GM19328 (cell line): ENCODE measurements around the gene CLEC7A.

Experiments
- ATAC-seq: cut with Tn5 transposase; IDR thresholded peaks from one replicate; pipeline ENCODE4 v1.9.1; 2021; ENCODE audit warnings: mild to moderate bottlenecking, moderate library complexity; ENCODE audit not compliant: unreplicated experiment

The CLEC7A gene

DNA sequence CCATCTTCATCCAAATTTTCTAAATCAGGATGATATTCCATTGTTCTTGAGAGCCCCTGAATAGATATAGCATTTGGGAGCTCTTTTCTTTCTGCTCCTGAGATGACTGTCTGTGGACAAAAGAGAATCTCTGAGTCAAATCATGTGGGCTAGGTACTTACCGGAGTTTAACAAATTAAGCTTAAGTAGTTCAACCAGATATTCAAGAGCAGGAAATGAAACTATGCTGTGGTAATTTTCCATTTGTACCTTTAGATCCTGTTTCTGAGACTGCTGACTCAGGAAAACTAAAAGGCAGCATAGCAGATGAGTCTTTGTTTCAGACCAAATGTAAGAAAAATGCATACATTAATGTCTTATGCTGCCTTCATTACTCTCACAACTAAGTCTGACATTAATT lies at the start of gene CLEC7A:
Gene CLEC7A, minus strand, starts transcription at position 158 of the 400 bp plus-strand sequence. Its CDS starts 117 bp downstream, at position 41.
- peak; percentile 77 for ATAC-seq

- no peak for ATAC-seq
These were observed 49.8 kb upstream of the CLEC7A start for GRCh38 chr12:10179776-10180181.

GRCh38 chr12:10178821-10179220 lies 48.8 kb upstream of the CLEC7A start, which contains the start of gene TMEM52B:
Gene TMEM52B (plus strand): TSS chr12:10179032. CDS start chr12:10179575, 543 bp downstream.
- ATAC-seq: no peak

GRCh38 chr12:10175846-10176636 lies 46.0 kb upstream of the CLEC7A start:
- ATAC-seq: no peak

DNA sequence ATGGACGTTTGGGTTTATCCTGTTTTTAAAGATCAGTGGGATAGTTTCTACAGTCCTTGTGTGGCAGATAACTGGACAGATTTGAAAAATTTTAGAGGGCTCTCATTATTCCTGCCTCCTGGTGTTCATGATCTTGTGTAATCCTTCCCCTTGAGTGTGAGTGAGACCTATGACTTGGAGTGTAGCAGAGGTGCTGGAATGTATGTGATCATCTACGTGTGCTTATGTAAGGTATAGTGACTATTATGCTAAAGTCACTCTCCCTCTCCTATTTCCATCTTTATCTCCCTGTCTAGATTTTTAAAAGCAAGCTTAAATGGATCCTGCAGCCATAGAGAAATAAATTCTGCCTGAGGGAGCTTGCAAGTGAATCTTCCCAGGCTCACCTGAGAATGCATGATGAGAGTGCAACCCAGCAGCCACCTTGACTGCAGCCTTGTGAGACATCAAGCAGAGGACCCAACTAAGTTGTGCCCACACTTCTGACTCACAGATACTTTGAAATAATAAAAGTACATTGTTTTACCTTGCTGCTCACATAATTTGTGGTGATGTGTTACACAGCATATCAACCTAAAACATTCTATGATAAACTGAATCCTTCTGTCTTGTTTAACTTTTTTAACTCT lies 45.1 kb upstream of the CLEC7A start:
- ATAC-seq: no peak

- ATAC-seq: no peak
These were observed 42.2 kb upstream of the CLEC7A start, which contains the start of gene OLR1 for GRCh38 chr12:10171973-10172728. Gene OLR1 (minus strand): TSS chr12:10172132. CDS start chr12:10172077, 55 bp downstream.

DNA sequence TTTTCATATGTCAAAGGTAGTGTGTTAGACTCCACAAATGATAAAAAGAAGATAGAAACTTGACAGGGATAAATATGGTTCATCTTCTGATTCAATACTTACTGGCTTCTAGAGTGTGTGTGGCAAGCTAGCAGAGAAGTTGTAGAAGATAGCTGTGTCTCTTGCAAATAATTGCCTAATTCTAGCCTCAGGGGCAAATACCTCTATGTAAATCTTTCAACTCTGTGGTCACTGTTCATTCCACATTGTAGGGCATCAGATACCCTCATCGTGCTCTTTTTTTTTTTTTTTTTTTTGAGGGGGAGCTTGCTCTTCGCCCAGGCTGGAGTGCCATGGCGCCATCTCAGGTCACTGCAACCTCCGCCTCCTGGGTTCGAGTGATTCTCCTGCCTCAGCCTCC lies 40.2 kb upstream of the CLEC7A start:
- ATAC-seq: no peak

DNA sequence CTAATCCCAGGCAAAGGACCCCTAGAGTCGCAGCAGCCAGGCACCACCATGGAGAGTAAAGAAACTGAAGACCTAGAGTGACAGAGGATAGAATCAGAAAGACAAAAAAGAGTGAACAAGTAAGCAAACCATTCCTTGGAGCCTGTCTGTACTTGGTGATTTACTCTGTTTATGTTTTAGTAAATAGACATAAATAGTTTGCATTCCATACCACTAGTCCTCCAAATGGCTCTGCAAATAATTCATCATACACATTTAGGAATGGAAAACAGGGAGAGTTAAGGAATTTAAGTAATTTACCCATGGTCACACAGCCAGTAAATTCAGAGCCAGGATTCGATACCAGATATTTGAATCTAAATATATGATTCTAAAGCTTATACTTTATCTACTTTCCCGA lies 39.1 kb upstream of the CLEC7A start:
- no peak for ATAC-seq

DNA sequence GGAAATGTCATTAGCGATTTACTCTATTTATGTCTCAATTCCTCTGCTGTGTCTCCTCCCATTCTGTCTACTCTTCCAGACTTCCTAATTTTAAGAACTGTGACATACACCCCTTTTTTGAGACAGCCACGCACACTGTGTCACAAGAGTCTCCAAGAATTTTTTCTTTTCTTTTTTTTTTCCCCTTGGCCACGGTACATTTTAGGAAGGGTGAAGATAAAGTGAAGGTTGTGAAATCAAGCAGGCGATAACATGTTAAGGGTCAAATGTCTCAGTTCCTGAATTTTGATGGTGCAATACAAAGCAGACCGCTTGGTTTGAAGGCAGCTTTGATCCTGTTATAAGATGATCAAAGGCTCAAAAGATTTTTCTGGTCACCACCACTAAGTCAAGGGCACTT lies 37.6 kb upstream of the CLEC7A start:
- no peak for ATAC-seq

GRCh38 chr12:10165421-10165820 lies 35.4 kb upstream of the CLEC7A start:
- ATAC-seq: no peak

DNA sequence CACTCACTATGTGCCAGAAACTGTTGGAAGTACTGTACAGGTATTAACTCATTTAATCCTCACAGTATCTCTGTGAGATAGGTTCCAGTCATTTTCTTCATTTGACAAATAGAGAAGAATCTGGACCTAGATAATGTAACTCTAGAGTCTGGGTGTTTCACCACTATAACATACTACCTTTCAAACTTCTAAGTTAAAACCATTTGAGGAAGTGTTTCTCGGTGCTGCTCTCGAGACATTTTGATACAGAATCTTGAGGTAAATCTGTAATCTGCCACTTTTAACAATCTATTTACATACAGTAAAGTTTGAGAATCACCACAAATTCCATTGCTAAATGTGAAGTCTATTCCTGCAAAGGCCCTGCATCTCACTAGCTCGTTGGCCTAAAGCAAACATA lies 33.1 kb upstream of the CLEC7A start:
- ATAC-seq: no peak

DNA sequence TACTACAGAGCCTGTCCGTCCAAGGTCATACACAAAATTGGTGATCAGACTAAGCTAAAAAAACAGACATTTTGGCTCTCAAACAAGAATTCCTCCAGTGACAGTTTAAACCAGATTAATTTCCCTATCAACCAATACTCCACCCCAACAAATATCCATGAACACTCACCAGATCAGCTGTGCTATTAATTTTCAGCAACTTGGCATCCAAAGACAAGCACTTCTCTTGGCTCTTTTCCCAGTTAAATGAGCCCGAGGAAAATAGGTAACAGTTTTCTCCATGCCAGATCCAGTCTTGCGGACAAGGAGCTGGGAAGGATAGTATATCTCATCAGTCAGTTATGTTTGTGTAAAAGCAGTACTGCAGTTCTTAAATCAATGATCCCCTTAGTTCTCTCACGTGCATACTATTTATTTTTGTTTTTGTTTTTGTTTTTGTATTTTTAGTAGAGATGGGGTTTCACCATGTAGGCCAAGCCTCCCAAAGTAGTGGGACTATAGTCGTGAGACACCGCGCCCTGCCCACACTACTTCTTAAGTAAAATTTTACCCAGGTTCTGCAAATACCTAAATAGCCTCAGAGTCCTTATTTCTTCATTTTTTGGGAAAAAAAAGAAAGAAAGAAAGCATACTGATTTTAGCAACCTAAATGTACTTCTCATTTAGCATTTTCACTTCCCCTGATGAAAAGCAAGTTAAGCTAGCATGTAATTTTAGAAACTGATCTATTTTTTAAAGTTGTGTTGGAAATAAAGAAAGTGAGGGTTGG lies 30.8 kb upstream of the CLEC7A start:
- ATAC-seq: no peak

DNA sequence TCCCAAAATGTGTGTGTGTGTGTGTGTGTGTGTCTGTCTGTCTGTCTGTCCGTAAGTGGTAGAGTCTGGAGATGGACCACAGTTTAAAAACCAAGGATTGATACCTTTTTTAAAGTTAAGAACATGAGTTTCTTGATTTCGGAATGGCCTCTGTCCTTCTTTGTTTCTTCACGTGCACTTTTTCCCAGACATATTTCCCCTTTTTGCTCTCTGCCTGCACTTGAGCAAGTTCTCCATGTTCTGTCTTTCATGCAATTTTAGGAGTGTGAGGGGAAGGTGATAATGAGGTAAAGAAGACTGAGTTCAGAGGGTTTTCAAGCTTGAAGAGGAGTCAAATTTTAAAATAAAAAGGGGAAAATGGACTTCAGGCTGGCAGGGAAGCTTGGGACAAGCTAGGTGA lies 29.3 kb upstream of the CLEC7A start:
- no peak for ATAC-seq

GRCh38 chr12:10158406-10158805 lies 28.4 kb upstream of the CLEC7A start:
- ATAC-seq: no peak

- ATAC-seq: no peak
These were observed 26.0 kb upstream of the CLEC7A start for GRCh38 chr12:10155966-10156365.

- no peak for ATAC-seq
These were observed 24.1 kb upstream of the CLEC7A start for GRCh38 chr12:10154145-10154496.

DNA sequence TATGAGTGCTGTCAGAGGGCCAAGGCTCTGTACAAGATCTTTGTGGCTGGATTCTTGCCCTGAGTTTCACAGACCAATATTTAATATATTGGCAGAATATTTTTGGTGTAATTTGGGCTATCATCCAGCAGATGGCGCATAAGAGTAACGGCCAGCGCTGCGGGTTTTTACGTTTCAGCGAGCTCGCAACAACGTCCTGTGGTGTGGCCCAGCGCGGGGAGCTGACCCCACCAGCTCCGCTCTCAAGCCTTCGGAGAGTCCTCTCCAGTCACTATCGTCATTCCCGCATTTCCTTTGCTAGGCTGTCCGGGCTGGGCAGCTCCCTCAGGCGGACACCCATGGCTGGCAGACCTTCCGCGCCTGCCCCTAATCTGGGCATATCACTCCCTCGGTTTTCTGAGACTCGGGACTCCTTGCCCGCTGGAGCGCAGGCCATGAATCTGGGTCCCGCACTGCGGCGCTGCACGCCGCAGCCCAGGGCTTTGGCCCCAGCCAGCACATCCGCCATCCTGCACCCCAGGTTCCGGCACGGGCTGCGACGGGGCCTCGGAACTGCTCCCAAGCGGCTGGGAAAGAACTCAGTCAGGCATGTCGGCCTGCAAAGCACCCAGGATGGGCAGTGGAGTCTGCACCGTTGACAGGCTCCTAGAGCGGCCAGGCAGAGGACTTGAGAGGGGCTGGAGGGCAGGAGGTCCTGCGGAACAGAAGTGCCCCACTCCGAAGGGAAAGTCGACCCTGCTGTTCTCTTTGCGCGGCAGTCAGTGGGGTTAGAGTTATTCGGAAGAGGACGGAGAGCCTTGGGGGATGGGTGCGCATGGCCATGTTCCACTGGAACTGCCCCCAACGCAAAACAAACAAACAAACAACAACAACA lies 23.5 kb upstream of the CLEC7A start:
- no peak for ATAC-seq

GRCh38 chr12:10151621-10152020 lies 21.6 kb upstream of the CLEC7A start:
- no peak for ATAC-seq

DNA sequence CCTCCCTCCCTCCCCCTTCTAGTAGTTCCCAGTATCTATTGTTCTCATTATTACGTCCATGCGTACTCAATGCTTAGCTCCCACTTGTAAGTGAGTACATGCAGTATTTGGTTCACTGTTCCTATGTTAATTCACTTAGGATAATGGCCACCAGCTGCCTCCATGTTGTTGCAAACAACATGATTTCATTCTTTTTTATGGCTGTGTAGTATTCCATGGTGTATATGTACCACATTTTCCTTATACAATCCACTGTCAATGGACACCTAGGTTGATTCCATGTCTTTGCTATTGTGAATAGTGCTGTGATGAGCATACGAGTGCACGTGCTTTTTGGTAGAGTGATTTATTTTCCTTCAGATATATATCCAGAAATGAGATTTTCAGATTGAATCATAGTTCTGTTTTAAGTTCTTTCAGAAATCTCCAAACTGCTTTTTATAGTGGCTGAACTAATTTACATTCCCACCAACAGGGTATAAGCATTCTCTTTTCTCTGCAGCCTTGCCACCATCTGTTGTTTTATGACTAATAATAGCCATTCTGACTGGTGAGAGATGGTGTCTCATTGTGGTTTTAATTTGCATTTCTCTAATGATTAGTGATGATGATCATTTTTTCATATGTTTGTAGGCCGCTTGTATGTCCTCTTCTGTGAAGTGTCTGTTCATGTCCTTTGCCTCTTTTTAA lies 17.9 kb upstream of the CLEC7A start:
- peak; percentile 67 for ATAC-seq
